ENCODE results near the gene TRIM17.

Gene TRIM17, protein sequence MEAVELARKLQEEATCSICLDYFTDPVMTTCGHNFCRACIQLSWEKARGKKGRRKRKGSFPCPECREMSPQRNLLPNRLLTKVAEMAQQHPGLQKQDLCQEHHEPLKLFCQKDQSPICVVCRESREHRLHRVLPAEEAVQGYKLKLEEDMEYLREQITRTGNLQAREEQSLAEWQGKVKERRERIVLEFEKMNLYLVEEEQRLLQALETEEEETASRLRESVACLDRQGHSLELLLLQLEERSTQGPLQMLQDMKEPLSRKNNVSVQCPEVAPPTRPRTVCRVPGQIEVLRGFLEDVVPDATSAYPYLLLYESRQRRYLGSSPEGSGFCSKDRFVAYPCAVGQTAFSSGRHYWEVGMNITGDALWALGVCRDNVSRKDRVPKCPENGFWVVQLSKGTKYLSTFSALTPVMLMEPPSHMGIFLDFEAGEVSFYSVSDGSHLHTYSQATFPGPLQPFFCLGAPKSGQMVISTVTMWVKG

DNA sequence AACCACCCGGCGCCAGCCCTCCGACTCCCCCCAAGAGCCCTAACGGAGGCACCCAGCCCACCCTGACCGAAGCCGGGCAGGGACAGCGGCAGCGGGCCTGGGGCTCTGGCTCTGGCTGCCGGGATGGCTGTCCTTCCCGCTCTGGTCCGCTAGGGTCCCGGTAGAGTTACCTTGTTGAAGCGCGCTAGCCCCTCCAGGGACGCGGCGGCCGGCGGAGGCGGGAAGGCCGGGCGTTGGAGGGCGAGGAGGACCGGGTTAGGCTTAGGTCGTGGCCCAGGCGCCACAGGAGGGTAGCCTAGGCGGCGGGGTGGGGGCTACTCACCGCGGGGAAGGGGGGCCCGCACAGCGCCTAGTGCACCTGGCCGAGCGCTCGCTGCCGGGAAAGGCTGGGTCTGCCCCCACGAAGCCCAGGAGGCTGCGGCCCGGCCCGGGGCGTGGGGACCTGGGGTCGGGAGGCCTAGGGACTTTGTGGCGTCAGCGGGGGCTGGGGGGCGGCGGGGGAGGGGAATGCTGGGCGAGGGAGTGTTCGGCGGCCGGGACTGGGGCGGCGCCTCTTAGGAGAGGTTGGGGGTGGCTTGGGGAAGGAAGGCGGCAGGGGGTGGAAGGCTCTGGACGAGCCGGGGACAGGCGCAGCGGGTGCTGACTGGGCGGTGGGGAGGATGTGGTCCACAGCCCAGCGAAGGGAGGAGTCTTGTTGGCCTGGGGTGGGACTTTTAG, at the start of gene TRIM17:
TRIM17 (minus strand) TSS at position 645 of the 717 bp plus-strand sequence. CDS start 1,789 bp downstream, outside the sequence.
- DNase-seq (ENCODE audit: low read depth): no peak

DNA sequence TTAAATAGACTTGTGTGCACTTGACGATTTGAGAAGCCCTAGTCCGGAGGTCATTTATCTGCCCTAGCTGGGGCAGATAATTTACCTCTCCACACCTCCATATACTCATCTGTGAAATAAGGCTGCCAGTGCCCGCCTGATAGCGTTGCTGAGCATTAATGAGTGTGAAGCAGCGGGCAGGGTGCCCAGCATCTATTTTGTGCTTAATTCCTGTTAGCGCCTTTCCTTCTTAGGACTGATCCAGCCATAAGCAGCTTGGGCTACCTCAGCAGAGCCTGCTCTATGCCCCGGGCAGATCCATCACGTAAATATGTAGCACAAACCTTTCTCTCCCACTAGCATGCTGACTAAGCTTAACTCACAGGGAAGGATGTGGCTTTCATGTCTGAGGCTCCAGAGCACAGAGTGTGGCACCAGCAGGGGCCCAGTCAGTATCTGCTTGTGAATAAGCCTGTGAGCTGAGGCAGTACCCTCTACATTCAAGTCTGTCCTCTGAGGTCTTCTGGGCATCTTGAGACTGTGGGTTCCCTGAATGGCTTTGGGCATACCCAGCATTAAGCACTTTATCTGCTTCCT, 49.0 kb upstream of the TRIM17 start:
- DNase-seq (ENCODE audit: low read depth): no peak

DNA sequence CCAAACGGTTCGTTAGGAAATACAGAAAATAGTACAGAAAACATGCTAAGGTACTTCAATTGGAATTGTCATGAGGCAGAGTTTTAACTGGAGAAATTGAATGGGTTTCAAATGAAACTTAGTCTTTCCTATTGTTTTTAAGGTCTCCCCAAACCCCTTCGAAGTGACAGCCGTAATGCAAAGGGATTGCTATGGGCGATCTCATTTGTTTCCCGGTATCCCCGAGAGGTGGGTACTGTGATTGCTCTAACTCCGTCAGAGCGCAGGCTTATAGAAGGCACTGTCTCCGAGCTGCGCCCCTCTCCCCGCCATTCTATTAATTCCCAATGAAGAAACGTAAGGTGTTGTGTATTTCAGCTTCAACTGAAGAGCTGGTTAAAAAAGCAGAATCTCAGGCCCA, 48.5 kb upstream of the TRIM17 start:
- no peak for DNase-seq (ENCODE audit: low read depth)

DNA sequence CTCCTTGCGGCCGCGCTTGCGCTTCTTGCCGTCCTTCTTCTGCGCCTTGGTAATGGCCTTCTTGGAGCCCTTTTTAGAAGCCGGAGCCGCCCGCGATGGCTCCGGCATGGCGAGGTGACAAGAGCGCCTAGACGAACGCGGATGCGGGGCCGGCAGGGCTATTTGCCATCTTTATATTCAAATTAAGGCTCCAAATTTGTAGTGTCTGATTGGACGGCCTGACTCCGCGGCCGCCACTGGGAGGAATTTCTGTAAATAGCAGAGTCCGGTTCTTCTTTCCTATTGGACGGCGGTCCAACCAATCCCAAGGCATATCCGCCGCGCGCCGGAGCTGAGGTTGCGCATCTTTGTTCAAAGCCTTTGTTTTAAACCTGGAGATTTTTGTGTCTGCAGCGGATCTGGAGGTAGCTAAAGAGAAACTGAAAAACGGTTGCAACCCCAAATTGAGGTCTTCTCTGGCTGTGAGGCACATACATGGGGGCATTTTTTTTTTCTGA, 47.9 kb upstream of the TRIM17 start:
- peak; percentile 77 for DNase-seq (ENCODE audit: low read depth)

DNA sequence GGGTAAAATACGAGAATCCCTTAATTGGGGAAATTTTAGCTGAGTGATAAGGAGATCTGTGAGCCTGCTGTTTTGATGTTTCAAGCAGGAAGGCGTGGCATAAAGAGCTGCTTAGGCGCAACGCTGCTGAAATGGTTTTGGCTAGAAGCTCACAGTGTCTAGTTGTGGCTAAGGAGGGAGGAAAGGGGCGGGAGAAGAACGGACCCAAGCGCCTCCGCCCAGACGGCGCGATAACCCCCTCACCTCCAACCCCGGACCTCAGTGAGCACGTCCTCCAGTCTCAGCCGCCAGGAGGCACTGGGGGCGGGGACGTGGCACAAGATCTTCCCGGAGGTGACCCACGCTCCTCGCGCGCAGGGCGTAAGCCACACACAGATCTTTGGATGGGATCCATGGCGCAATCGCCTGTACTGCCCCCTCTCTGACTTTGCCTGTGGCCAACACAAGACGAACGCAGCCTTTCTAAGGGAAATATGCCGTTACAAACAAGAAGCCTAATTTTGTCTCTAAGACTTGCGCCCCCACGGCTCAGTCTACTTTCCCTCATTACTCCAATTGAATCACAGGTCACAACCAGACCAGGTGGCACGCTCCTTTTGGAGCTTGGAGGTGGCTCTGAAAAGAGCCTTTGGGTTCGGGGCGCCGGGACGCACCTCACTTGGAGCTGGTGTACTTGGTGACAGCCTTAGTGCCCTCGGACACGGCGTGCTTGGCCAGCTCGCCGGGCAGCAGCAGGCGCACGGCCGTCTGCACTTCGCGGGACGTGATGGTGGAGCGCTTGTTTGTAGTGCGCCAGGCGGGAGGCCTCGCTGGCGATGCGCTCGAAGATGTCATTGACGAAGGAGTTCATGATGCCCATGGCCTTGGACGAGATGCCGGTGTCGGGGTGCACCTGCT, 47.1 kb upstream of the TRIM17 start:
- no peak for DNase-seq (ENCODE audit: low read depth)

DNA sequence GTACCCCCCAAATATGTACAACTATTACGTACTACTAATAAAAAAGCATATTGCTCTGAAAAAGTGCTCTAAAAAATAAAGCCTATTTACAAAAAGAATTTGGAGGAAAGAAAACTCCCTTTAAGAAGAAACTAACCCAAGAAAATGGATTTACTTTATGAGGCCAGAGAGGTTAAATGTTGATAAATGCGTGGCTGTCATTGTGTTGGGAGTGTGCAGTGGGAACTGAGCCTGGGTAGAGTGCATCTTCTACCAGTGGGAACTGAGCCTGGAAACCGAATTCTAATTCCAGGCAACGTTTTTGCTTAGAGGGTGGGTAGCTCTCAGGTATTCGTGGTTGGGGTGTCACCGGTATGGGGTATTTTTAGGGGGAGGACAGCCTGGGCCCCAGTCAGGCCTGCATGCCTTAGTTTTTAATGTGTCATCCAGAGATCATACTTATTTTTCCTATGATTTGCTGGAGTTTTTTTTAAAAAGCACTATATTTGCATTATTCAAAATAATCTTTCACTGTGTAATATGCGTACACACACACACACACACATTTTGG, 46.4 kb upstream of the TRIM17 start:
- no peak for DNase-seq (ENCODE audit: low read depth)

DNA sequence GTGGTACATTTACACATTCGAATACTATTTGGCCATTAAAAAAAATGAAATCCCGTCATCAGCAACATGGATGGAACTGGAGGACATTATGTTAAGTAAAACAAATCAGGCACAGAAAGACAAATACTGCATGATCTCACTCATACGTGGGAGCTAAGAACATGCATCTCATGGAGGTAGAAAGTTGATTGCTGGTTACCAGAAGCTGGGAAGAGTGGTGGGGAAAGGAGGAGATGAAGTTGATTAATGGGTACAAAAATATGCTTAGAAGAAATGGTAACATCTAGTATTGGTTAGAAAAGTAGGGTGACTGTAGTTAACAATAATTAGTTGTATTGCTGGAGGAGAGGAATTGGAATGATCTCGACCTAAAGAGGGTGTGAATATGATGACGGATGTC, 45.9 kb upstream of the TRIM17 start:
- no peak for DNase-seq (ENCODE audit: low read depth)

DNA sequence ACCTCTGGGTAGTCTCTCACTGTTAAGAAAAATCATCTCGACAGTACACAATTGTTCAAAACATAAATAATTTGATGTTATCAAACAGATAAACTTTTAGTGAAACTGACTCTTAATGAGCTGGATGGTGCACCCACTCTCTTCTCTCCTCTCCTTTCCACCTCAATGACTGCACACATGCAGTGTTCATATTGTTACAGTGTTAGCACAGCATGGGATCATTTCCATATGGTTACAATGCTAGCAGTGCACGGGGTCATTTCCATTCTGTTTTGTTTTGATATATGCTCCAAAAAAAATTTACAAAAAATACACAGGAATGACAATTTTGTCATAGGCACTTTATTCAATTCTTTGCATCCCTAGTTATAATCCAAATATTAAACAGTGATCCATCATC, 44.2 kb upstream of the TRIM17 start:
- no peak for DNase-seq (ENCODE audit: low read depth)

DNA sequence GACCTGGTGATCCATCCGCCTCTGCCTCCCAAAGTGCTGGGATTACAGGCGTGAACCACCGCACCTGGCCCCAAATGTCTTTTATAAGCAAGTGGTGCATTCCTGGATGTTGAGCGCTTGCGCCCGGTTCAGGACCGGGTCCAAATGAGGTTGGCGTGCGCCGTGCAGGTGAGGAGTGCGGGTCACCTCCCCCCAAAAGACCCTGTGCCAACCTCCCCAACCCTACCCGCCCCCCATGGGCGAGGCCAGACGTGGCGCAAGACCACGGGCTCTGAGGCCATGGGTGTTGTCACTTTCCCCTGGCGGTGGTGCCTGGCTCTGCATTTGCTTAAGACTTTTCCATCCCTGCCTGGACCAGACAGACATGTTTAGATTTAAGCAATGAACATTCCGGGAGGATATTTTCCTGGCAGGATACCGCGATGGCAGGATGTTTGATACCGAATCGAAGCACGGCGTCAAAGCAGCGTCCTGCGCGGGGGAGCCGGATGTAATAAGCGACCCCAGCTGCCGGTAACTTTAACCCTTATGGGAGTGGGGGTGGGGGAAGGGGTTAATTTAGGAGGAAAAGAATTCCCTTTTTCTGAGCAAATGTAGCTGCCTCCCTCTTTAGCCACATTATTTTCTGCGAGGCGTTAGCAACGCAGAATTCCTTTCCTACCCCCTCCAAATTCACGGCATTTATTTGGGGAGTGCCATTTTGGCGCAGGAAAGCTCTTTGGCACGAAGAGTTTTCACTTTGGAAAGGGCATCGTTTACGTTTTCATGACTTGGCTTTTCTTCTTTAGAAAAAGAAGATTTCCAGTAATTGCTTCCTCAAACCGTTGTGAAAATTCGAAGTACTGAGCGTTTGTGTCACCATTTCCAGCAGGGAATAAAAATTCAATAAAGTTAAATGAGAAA, 42.7 kb upstream of the TRIM17 start:
- no peak for DNase-seq (ENCODE audit: low read depth)

DNA sequence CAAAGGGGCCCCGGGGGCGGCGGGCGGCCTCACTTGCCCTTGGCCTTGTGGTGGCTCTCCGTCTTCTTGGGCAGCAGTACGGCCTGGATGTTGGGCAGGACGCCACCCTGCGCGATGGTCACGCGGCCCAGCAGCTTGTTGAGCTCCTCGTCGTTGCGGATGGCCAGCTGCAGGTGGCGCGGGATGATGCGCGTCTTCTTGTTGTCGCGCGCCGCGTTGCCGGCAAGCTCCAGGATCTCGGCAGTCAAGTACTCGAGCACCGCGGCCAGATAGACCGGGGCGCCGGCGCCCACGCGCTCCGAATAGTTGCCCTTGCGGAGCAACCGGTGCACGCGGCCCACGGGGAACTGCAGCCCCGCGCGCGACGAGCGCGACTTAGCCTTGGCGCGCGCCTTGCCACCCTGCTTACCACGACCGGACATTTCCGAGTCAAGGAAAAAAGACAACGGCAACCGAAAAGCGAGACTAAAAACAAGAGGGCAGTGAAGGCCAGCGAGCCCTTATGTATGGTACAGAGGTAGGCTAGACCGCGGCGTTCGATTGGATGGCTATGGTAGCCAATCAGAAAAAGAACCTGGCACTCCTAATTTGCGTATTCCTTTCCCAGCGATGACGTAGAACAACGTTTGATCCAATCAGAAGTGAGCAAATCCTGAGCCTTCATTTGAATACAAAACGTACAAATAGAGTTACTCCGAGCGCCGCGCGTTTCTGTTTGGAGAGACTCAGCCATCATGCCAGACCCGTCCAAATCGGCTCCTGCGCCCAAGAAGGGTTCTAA, 40.9 kb upstream of the TRIM17 start:
- peak; percentile 66 for DNase-seq (ENCODE audit: low read depth)

DNA sequence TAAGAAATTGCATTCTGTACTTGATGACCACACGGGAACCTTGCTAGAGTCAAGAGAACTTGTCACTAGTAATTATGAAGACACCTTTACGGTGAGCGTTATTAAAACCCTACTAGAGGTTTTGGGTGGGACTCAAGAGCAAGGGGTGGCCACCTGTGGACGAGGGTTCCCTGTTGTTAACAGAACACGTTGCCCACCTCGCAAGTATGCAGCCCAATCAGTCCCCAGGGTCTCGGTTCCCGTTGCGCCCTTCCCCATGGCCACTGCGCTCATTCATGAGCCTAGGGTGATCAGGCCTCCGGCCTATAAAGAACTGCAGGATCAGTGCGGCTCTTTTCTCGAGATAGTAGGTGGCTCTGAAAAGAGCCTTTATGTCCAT, 40.3 kb upstream of the TRIM17 start:
- DNase-seq (ENCODE audit: low read depth): no peak

DNA sequence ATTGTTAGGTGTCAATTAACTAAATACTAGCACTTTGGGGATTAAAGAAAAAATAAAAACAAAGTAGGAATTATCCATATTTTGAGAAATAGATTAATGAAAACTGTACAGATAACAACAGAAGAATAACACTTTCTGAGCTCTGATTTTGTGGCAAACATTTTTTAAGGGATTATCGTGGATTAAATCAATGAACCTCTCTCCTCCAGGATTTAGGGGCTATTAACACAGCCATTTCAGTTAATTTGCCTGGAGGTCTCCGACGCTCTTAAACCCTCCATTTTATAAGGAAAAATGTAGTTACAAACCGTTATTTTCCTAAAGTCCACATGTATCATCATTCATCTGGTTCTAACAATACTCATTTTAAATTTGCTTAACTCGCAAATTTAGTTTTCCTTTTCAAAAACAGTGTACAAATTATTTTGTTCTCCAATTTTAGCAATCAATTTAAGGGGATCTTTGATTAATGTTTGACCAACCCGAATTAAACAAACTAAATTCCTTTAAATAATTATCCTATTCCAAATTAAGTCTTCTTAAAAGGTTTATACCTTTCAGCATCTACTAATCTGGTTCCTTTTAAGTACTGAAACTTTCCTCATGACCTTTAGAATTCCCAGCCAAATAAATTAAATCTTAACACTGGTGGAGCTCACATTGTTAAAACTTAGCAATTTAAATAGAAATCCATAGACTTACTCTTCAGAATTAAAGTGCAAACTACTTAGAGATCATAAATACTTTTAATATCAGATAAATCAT, 39.8 kb upstream of the TRIM17 start:
- DNase-seq (ENCODE audit: low read depth): no peak

DNA sequence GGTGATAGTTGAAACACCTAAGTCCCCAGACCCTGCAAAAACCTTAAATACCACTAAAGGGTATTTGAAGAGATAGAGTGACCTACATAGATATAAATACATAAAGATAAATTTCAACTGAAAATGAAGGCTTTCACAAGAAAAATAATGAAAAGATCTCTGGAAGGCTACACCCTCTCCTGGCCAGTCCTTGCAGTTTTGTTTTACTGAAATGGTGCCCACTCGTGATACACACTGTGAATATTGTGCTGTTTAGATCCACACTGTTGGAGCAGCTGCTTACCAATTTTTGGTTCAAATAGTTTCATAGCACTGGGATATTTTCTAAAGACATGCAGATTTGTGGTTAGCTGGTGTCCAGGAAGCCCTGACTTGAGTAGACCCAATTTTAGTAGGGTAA, 39.1 kb upstream of the TRIM17 start:
- no peak for DNase-seq (ENCODE audit: low read depth)

DNA sequence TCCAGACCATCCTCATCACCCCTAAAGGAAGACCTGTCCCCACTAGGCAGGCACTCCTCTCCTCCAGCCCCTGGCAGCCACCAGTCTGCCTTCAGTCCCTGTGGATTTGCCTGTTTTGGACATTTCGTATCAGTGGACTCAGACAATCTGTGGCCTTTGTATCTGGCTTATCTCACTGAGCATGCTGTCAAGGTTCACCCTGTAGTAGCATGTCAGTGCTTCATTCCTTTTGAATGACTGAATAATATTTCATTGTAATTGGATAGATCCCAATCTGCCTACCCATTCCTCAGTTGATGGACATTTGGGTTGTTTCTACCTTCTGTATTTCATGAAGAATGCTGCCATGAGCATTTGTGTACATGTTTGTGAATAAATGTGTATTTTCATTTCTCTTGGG, 37.6 kb upstream of the TRIM17 start:
- no peak for DNase-seq (ENCODE audit: low read depth)

DNA sequence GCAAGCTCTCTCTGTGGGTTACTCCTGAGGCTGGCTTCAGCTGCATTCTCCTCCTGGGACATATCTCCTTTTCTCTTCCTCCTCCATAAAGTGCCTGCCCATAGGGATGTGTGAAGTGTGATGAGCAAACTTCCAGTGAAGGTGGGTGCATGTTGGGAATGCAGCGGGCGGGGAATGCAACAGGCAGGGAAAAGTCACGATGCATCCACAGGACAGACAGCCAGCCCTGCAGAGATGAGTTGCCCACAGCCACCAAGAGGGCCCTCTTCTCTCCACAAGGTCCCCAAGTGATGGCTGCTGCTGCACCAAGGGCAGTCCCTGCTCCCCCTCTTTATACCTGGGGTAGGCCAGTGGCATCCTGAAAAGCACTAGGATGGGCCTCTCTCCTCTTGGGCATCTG, 37.0 kb upstream of the TRIM17 start:
- no peak for DNase-seq (ENCODE audit: low read depth)

DNA sequence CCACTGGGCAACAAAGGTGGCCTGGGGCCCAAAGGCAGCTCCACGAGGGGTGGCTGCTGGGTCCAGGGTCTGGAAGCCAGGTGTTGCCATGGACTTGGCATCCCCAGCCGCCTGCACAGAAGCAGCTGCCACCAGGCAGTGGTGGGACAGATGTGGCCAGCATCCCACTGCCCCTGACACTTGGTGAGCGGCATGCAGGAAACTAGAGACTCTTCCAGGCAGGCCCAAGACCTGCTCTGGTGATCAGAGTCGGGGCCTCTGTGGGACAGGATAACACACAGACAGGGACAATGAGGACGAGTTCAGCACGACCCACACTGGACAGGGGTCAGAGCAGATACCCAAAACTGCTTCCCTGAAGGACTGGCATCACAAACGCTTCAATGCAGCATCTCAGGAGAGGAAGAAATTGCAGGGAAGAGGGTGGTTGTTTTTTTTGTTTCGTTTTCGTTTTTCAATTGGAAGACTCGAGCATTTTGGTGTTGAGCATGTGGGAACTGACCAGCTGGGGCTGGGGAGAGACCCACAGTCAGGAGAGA, 36.4 kb upstream of the TRIM17 start:
- no peak for DNase-seq (ENCODE audit: low read depth)

DNA sequence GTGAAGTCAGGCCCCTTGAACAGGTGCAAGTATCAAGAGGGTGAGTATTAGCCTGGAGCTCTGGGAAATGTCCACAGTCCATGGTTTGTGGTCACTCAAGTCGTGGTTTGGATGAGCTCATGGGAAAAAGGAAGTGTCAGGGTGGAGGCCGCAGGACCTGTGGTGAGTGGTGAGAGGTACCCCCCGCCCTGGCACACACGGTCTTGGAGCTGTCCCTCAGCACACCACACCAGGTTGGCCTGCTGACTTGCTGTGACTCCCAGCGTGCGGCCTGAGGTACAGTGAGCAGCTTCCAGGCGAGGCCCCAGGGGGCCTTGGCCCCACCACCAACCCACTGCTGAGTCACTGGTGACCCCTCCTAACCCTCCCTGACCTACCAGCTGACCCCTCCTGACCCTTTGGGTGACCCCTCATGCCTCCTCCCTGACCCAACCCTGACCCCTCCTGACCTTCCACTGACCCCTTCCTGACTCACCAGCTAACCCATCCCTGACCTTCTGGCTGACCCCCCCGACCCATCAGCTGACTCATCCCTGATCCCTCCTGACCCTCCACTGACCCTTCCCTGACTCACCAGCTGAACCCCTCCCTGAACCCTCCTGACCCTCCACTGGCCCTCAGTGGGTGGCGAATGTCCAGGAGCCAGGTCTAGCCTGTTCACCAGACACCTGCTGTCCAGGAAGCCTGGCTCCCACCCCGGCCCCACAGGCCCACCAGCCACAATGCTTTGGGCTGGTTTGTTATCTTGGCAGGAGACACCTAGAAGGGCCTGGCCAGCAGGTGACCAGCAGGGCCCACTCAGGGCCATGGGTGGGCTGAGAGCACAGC, 35.7 kb upstream of the TRIM17 start:
- DNase-seq (ENCODE audit: low read depth): no peak

DNA sequence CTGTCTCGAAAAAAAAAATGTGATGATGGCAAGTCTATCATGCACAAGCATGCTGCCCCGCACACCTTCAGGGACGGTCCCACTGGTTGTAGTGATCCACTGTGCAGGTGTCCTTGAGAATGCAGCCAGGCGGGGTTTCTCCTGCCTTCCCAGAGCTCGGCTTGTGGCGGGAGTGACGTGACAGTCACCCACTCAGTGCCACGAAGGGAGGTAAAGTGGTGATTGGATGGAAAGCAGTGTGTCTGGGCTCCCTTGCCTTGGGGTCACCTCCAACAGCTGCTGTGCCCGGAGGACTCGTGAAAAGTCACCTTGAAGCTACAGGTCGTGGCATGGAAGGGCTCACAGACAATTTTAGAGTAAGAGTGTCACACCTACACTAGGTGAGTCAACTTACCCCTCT, 33.5 kb upstream of the TRIM17 start:
- no peak for DNase-seq (ENCODE audit: low read depth)
